HepG2 (cell line): ENCODE data around the gene AUNIP. TPM values are rescaled to one million over a fixed set of nuclear protein-coding genes. Genes with fewer than 3 reads are reported as not detected.

ENCODE experiments used
- CAMTA2 ChIP-seq: sonication (generic); formaldehyde crosslinking; IDR thresholded peaks from 2 replicates; pipeline ENCODE4 v1.4.0; 2020; ENCODE audit warnings: mild to moderate bottlenecking, missing genetic modification reagents, borderline replicate concordance
- GRHL1 ChIP-seq: sonication (generic); formaldehyde crosslinking; conservative IDR thresholded peaks from 2 replicates; pipeline ENCODE4 v1.8.0; 2022; ENCODE audit warnings: missing genetic modification reagents
- MLX ChIP-seq: IDR thresholded peaks from 2 replicates; pipeline ENCODE4 v1.6.1; 2016
- RAD51 ChIP-seq: fragments of 450-650 bp; IDR thresholded peaks from 2 replicates; pipeline ENCODE4 v1.6.1; 2016; ENCODE audit warnings: borderline replicate concordance
- RNF219 ChIP-seq: sonication (generic); formaldehyde crosslinking; IDR thresholded peaks from 2 replicates; pipeline ENCODE4 v1.5.0; 2020; ENCODE audit warnings: mild to moderate bottlenecking, missing genetic modification reagents
- SP140L ChIP-seq: sonication (generic); formaldehyde crosslinking; IDR thresholded peaks from 2 replicates; pipeline ENCODE4 v1.4.0; 2020; ENCODE audit warnings: missing genetic modification reagents, borderline replicate concordance
- TGIF2 ChIP-seq: IDR thresholded peaks from 2 replicates; pipeline ENCODE4 v1.6.1; 2016; ENCODE audit warnings: control low read depth, missing compliant biosample characterization
- ZBTB34 ChIP-seq: sonication (generic); formaldehyde crosslinking; IDR thresholded peaks from 2 replicates; pipeline ENCODE4 v1.8.0; 2022; ENCODE audit warnings: mild to moderate bottlenecking, missing genetic modification reagents
- ZBTB8A ChIP-seq: sonication (generic); formaldehyde crosslinking; IDR thresholded peaks from 2 replicates; pipeline ENCODE4 v1.4.0; 2020; ENCODE audit warnings: mild to moderate bottlenecking, low read depth, missing genetic modification reagents, borderline replicate concordance
- ZFX ChIP-seq: sonication (generic); formaldehyde crosslinking; IDR thresholded peaks from 2 replicates; pipeline ENCODE4 v1.4.0; 2020; ENCODE audit warnings: mild to moderate bottlenecking, low read depth, missing genetic modification reagents, moderate library complexity
- ZNF350 ChIP-seq: sonication (generic); formaldehyde crosslinking; IDR thresholded peaks from 2 replicates; pipeline ENCODE4 v1.4.0; 2020; ENCODE audit warnings: mild to moderate bottlenecking, low read depth, missing genetic modification reagents, borderline replicate concordance
- ZNF674 ChIP-seq: sonication (generic); formaldehyde crosslinking; IDR thresholded peaks from 2 replicates; pipeline ENCODE4 v1.5.0; 2020; ENCODE audit warnings: low read depth, mild to moderate bottlenecking, missing genetic modification reagents
- ZNF747 ChIP-seq: sonication (generic); formaldehyde crosslinking; IDR thresholded peaks from 2 replicates; pipeline ENCODE4 v1.8.1; 2023; ENCODE audit warnings: missing genetic modification reagents, mild to moderate bottlenecking, borderline replicate concordance
- polyA plus RNA-seq, 8 experiments: library from polyadenylated mRNA; depleted of rRNA in 3 of 8; stranded (reverse) in 7 of 8; unstranded in 1 of 8; fragments of >200 nt; fragmentation: Illumina TruSeq in 4 of 8; extraction: Trizol in 4 of 8; gene quantifications; 2 replicates each; pipeline versions ENCODE4 v1.2.1 to v1.2.3, GENCODE V29; 2011 to 2016; ENCODE audit warnings: low read depth in 4 of 8, missing spikeins in 1 of 8, mixed read lengths in 1 of 8; ENCODE audit not compliant: insufficient read depth in 1 of 8
- total RNA-seq, 5 experiments: library from RNA; depleted of rRNA; stranded (reverse); fragments of >200 nt; fragmentation: Illumina TruSeq; extraction: Trizol; gene quantifications; 2 replicates each; pipeline ENCODE4 v1.2.3, GENCODE V29; 2016; ENCODE audit warnings: low read depth in 1 of 5
- TF ChIP-seq, protein P1 (sequence below): sonication (generic); formaldehyde crosslinking; IDR thresholded peaks from 2 replicates; pipeline ENCODE4 v1.4.0; 2020; ENCODE audit warnings: missing genetic modification reagents
- TF ChIP-seq, protein P2 (sequence below): conservative IDR thresholded peaks from 2 replicates; pipeline ENCODE4 v1.6.1; 2018; ENCODE audit warnings: missing genetic modification reagents

The AUNIP gene
- total and polyA plus RNA-seq, 2 of the 13 experiments (the other 11 are each of a cell fraction or from before 2014, with no cell fraction given), result 3.8 to 12.3 TPM

- TF ChIP-seq RNF219 (no peak), RAD51 (peak; percentile 95), CAMTA2 (CRISPR knock-in tag) (peak; percentile 75; the same call in 1 of the 2 replicates), ZBTB34 (CRISPR knock-in tag) (no peak), ZBTB8A (CRISPR knock-in tag) (peak; percentile 43; the same call in 1 of the 2 replicates), ZNF674 (CRISPR knock-in tag) (no peak), MLX (CRISPR knock-in tag) (peak; percentile 29; the same call in 1 of the 2 replicates), ZNF747 (CRISPR knock-in tag) (no peak), ZNF350 (CRISPR knock-in tag) (peak; percentile 23; the same call in 1 of the 2 replicates), SP140L (no peak), ZFX (peak; percentile 49), GRHL1 (CRISPR knock-in tag) (no peak), TGIF2 (0 out of 2 replicates have a peak, but pooled peaks have one; percentile 2)
- TF ChIP-seq, protein P1, sequence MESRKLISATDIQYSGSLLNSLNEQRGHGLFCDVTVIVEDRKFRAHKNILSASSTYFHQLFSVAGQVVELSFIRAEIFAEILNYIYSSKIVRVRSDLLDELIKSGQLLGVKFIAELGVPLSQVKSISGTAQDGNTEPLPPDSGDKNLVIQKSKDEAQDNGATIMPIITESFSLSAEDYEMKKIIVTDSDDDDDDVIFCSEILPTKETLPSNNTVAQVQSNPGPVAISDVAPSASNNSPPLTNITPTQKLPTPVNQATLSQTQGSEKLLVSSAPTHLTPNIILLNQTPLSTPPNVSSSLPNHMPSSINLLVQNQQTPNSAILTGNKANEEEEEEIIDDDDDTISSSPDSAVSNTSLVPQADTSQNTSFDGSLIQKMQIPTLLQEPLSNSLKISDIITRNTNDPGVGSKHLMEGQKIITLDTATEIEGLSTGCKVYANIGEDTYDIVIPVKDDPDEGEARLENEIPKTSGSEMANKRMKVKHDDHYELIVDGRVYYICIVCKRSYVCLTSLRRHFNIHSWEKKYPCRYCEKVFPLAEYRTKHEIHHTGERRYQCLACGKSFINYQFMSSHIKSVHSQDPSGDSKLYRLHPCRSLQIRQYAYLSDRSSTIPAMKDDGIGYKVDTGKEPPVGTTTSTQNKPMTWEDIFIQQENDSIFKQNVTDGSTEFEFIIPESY (CRISPR knock-in tag), result no peak
- TF ChIP-seq, protein P2, sequence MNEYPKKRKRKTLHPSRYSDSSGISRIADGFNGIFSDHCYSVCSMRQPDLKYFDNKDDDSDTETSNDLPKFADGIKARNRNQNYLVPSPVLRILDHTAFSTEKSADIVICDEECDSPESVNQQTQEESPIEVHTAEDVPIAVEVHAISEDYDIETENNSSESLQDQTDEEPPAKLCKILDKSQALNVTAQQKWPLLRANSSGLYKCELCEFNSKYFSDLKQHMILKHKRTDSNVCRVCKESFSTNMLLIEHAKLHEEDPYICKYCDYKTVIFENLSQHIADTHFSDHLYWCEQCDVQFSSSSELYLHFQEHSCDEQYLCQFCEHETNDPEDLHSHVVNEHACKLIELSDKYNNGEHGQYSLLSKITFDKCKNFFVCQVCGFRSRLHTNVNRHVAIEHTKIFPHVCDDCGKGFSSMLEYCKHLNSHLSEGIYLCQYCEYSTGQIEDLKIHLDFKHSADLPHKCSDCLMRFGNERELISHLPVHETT (CRISPR knock-in tag), result no peak
Measured at GRCh38 chr1:25905680-25906643, 46.7 kb upstream of the AUNIP start, which contains the start of gene STMN1 (continued).
